ENCODE results near the gene DUSP18.
"Not testable (repeated sequence)": the region's sequence is repeated elsewhere in the genome, so short reads cannot be mapped to it uniquely, and the experiment has no call there.

DUSP18 gene

GRCh38 chr22:30679895-30680690, 12.4 kb upstream of the DUSP18 start:
- not testable (repeated sequence) for DNase-seq (ENCODE audit: low read depth)

- DNase-seq (ENCODE audit: low read depth): not testable (repeated sequence)
Observed at GRCh38 chr22:30676565-30676964, 8.9 kb upstream of the DUSP18 start.

- no peak for DNase-seq (ENCODE audit: low read depth)
Observed at GRCh38 chr22:30675436-30675835, 7.8 kb upstream of the DUSP18 start.

GRCh38 chr22:30674482-30674881, 6.8 kb upstream of the DUSP18 start:
- no peak for DNase-seq (ENCODE audit: low read depth)

- no peak for DNase-seq (ENCODE audit: low read depth)
Observed at GRCh38 chr22:30673136-30673535, 5.5 kb upstream of the DUSP18 start.

- DNase-seq (ENCODE audit: low read depth): no peak
Observed at GRCh38 chr22:30671071-30671470, 3.4 kb upstream of the DUSP18 start.

GRCh38 chr22:30668386-30668710, 673 bp upstream of the DUSP18 start:
- DNase-seq (ENCODE audit: low read depth): no peak

GRCh38 chr22:30667107-30667493, 575 bp downstream of the DUSP18 start:
- DNase-seq (ENCODE audit: low read depth): no peak

GRCh38 chr22:30665786-30666185, 1.9 kb downstream of the DUSP18 start:
- no peak for DNase-seq (ENCODE audit: low read depth)

- no peak for DNase-seq (ENCODE audit: low read depth)
Observed at GRCh38 chr22:30665266-30665665, 2.4 kb downstream of the DUSP18 start.

- DNase-seq (ENCODE audit: low read depth): no peak
Observed at GRCh38 chr22:30664798-30665197, 2.9 kb downstream of the DUSP18 start.

GRCh38 chr22:30662040-30662439, 5.6 kb downstream of the DUSP18 start:
- DNase-seq (ENCODE audit: low read depth): no peak

GRCh38 chr22:30655532-30655931, 12.1 kb downstream of the DUSP18 start:
- DNase-seq (ENCODE audit: low read depth): no peak

GRCh38 chr22:30654361-30654760, 13.3 kb downstream of the DUSP18 start:
- DNase-seq (ENCODE audit: low read depth): no peak

GRCh38 chr22:30652852-30653251, 14.8 kb downstream of the DUSP18 start:
- no peak for DNase-seq (ENCODE audit: low read depth)

GRCh38 chr22:30650508-30651116, 17.1 kb downstream of the DUSP18 start:
- DNase-seq (ENCODE audit: low read depth): no peak

- DNase-seq (ENCODE audit: low read depth): no peak
Observed at GRCh38 chr22:30649430-30650007, 18.2 kb downstream of the DUSP18 start.

GRCh38 chr22:30648825-30649224, 18.9 kb downstream of the DUSP18 start:
- no peak for DNase-seq (ENCODE audit: low read depth)

- no peak for DNase-seq (ENCODE audit: low read depth)
Observed at GRCh38 chr22:30647536-30647935, 20.1 kb downstream of the DUSP18 start.

- no peak for DNase-seq (ENCODE audit: low read depth)
Observed at GRCh38 chr22:30646518-30647160, 21.0 kb downstream of the DUSP18 start.

GRCh38 chr22:30643055-30643875, 24.4 kb downstream of the DUSP18 start:
- DNase-seq (ENCODE audit: low read depth): no peak

- DNase-seq (ENCODE audit: low read depth): no peak
Observed at GRCh38 chr22:30640839-30641430, 26.7 kb downstream of the DUSP18 start.
